NCI-H1417 treated with DMSO at 0.1 percent for 48 hours (cell line): ENCODE results near the gene GJC1.
"Not testable (repeated sequence)": the region's sequence is repeated elsewhere in the genome, so short reads cannot be mapped to it uniquely, and the experiment has no call there.

Experiments
- DNase-seq: peaks from one replicate; lab custom pipeline; 2025; lab: John Stamatoyannopoulos, UW

The GJC1 gene

GRCh38 chr17:44759086-44759915 lies 70.8 kb downstream of the GJC1 start:
- no peak for DNase-seq

DNA sequence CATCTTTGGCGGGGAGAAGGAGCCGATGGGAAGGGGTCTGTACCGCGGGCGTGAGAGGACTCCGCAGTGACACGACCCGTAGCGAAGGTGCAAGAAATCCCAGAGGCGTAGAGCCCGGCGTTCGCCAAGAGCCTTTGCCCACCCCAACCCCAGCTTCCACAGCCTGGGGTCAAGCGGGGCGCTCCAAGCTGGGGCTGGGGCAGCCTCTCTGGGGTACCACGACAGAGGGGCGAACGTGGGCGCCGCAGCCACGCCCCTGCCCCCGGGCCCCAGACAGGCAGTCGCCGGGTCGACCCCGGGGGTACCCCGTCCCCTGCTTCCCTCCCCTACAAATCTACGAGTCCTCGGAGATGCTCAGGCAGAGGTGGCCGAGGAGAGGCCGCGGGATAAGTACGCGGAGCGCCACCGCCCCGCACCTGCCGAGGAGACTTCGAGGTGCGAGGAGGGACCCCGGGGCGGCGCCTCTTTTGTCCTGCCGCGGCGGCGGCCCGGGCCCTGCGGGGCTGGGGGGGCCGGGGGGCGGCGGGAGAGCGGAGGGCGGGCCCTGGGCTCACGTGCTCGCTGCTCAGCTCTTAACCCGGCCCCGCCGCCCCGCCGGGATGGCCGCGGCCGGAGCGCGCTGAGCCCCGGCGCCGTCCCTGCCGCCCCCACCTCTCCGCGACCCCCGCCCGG lies 71.5 kb downstream of the GJC1 start, which contains the start of gene ADAM11:
TSS of gene ADAM11 (plus strand) at position 575 of the 672 bp plus-strand sequence. CDS start 212 bp downstream, outside the sequence.
- DNase-seq = no peak

- DNase-seq = no peak
These were observed 72.1 kb downstream of the GJC1 start for GRCh38 chr17:44757918-44758413.

DNA sequence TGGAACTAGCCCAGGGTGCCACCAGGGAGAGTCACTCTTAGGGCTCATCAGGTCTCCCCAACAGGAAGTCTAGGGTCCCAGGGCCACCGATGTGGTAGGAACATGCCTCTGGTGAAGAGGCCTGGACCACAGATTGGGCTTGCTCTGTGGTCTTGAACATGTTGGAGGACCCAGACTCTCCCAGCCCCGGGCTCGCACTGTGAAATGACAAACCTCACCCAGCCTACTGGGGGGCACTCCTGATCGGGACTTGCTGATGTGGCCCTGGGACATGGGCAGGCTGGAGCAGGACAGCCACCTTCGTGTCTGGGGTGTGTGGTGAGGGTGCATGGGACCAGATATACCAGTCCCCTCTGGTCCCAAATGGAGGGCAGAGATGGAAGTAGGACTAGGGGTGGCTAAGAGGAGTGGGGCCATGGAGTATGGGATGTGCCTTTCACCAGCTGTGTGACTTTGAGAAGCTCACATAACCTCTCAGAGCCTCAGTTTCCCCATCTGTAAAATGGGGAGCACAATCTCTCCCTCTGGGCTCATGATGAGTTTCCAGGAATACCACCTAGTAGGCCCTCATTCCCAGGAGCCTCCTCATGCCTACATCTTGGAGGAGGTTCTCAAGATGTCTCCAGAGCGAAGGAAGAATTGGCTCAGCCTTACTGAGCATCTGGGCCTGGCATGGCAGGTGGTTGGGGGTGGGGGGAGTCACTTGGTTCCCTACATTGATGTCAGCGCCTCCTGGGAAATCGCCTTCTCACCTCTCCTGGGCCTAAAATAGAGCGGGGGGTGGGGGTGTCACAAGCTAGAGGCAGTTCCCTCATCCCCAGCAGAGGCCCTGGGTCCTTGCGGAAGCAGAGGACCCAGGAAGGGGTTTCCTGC lies 72.8 kb downstream of the GJC1 start:
- no peak for DNase-seq

- DNase-seq = not testable (repeated sequence)
These were observed 74.9 kb downstream of the GJC1 start for GRCh38 chr17:44755180-44755579.

DNA sequence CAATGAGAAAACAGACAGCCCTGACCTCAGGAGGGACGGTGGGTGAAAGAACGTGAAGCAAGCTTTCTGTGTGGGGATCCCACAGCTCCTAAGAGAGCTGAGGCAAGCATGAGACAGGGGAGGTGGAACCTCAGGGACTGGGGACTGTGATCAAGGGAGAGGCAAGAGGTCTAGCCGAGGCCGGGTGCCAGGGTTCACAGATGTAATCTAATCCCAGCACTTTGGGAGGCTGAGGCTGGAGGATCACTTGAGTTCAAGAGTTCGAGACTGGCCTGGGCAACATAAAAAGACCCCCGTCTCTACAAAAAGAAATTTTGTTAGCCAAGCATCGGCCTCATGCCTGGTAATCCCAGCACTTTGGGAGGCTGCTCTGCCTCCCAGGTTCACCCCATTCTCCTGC lies 75.8 kb downstream of the GJC1 start:
- no peak for DNase-seq

- no peak for DNase-seq
These were observed 76.9 kb downstream of the GJC1 start for GRCh38 chr17:44752953-44753861.

DNA sequence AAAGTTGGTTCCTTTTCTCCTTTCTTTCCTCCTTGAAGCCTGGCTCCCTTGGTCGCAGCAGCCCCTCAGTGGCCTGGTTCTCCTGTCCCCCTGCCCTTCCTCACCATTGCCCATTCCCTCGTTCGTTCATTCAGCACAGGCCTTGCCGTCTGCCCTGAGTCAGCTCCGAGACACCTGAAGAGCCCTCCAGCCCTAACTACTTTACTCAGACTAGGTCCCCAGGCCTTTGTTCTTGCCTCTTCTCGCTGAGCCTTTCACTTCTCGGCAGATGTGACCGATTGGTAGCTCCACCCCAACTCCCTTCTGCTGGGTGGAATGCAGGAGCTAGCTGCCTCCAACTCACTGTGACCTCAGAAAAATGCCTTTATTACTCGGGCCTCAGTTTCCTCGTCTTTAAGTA lies 78.3 kb downstream of the GJC1 start:
- no peak for DNase-seq

DNA sequence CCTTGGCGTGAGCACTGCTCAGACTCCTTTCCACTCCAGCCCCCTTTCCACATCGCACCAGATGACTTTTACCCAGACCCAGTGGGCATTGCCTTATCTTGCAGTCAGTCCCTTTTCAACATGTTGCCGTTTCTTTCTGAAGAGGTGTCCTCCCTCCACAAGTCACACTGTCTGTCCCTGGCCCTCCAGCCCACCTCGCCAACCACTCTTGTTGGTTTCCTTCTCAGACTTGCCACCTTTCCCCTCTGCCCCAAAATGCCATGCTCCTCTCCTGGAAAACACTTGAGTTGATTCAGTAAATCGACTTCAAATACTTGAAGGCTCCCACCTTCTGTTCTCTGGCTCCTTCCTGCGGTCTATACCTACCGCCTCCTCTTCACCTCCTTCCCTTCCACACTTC lies 78.8 kb downstream of the GJC1 start:
- DNase-seq = no peak

DNA sequence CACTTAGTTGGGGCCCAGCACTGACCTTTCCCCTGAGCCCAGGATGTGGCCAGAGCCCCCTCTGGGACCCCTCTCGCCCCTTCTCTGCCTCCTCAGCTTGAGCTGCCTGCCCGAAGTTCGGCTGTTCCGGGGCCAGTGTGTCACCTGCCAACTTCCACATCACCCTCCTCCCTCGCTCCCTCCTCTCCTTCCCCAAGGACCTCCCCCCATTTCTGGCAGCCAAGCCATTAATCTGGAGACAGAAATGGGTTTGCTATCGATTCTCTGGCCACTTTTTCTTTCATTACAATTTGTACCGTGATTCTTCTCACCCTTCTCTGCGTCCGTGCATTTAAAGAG lies 80.1 kb downstream of the GJC1 start:
- DNase-seq = no peak

DNA sequence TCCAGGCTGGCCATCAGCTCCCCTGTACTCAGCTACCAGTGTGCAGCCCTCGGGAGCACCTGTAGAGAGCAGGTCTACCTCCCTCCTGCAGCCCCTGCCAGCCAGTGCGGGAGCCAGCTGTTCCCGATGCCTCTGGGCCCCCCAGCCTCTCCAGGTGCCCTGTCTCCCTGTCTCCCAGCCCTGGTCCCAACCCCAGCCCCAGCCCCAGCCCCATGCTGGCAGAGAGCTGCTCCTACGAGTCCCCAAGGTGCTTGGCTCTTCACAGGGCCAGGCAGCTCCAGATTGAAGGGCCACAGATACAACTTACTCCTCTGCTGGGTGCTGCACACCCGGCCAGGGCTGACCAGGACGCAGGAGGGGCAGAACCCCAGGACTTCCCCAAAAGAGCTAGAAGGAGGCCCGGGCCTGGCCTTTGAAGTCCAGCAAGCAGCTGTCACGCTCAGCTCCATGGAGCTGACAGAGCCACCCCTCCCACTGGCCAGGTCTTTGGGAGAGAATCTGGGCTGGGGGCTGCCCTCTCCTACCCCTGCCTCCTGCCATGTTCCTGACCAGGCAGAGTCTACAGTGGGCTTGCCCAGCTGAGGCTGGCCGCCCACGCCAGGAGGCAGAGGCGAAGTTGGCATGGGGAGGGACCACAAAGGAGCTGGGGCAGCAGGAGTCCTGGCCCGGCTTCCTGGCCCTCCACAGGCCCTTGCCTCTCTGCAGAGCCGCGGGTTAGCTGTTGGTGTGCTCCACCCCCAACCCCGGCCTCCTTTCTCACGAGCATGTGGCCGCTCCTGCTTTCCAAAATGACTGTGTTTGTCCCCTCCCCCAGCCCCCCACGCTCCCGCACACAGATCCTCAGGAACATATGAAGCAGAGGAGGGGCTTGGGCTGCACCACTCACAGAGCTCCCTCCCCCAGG lies 80.8 kb downstream of the GJC1 start:
- no peak for DNase-seq
